Endothelial cell of umbilical vein (primary cell): ENCODE results near the gene FREM1.

Source experiments
- EZH2 ChIP-seq: IDR thresholded peaks from 2 replicates; pipeline ENCODE4 v1.6.1; 2012; ENCODE audit warnings: borderline replicate concordance, low read depth, mild to moderate bottlenecking, moderate library complexity, low read length, inconsistent platforms; ENCODE audit not compliant: severe bottlenecking
- FOS ChIP-seq: IDR thresholded peaks from 2 replicates; pipeline ENCODE4 v1.6.1; 2011; ENCODE audit warnings: mild to moderate bottlenecking, low read length, moderate library complexity, borderline replicate concordance; ENCODE audit not compliant: insufficient read depth
- GATA2 ChIP-seq: IDR thresholded peaks from 2 replicates; pipeline ENCODE4 v1.7.0; 2011; ENCODE audit warnings: low read depth, mild to moderate bottlenecking, moderate library complexity, mixed read lengths, low read length; ENCODE audit not compliant: insufficient read length, insufficient read depth
- JUN ChIP-seq: IDR thresholded peaks from 2 replicates; pipeline ENCODE4 v1.6.1; 2011; ENCODE audit warnings: borderline replicate concordance, low read depth; ENCODE audit not compliant: insufficient read length, insufficient read depth
- MYC ChIP-seq: IDR thresholded peaks from one replicate; pipeline ENCODE4 v1.6.1; 2011; ENCODE audit warnings: mild to moderate bottlenecking, low read depth, low read length
- POLR2A ChIP-seq: IDR thresholded peaks from 2 replicates; pipeline ENCODE4 v1.6.1; 2012; ENCODE audit warnings: low read depth, mild to moderate bottlenecking, control low read depth, low read length
- POLR2AphosphoS5 ChIP-seq: IDR thresholded peaks from 2 replicates; pipeline ENCODE4 v1.6.1; 2012; ENCODE audit warnings: low read depth, mild to moderate bottlenecking, control low read depth, low read length, moderate library complexity; ENCODE audit not compliant: insufficient read depth
- TF ChIP-seq, protein P1 (sequence below): IDR thresholded peaks from 2 replicates; pipeline ENCODE4 v1.6.1; 2011; ENCODE audit not compliant: insufficient read depth, insufficient read length
- TF ChIP-seq, protein P2 (sequence below), 2 donors: IDR thresholded peaks; 1 replicate in 1 of 2; 2 replicates in 1 of 2; pipeline ENCODE4 v1.5.1; 2011; ENCODE audit warnings: low read length in 2 of 2, mild to moderate bottlenecking in 2 of 2, moderate library complexity in 2 of 2, control low read depth in 1 of 2, inconsistent platforms in 1 of 2, low read depth in 1 of 2; ENCODE audit not compliant: insufficient read depth in 1 of 2; ENCODE audit errors: extremely low read depth in 1 of 2

- TF ChIP-seq, protein P1, sequence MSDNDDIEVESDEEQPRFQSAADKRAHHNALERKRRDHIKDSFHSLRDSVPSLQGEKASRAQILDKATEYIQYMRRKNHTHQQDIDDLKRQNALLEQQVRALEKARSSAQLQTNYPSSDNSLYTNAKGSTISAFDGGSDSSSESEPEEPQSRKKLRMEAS: no peak
- no peak for TF ChIP-seq POLR2A
- TF ChIP-seq, protein P2, sequence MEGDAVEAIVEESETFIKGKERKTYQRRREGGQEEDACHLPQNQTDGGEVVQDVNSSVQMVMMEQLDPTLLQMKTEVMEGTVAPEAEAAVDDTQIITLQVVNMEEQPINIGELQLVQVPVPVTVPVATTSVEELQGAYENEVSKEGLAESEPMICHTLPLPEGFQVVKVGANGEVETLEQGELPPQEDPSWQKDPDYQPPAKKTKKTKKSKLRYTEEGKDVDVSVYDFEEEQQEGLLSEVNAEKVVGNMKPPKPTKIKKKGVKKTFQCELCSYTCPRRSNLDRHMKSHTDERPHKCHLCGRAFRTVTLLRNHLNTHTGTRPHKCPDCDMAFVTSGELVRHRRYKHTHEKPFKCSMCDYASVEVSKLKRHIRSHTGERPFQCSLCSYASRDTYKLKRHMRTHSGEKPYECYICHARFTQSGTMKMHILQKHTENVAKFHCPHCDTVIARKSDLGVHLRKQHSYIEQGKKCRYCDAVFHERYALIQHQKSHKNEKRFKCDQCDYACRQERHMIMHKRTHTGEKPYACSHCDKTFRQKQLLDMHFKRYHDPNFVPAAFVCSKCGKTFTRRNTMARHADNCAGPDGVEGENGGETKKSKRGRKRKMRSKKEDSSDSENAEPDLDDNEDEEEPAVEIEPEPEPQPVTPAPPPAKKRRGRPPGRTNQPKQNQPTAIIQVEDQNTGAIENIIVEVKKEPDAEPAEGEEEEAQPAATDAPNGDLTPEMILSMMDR (IDR thresholded peaks at IDR 0.05; ENCODE audit: extremely low read depth in 1 of 2, insufficient read depth in 1 of 2, low read depth in 1 of 2, low read length in 2 of 2): no peak
- TF ChIP-seq POLR2AphosphoS5: no peak
- no peak for TF ChIP-seq EZH2
- no peak for TF ChIP-seq MYC
- TF ChIP-seq GATA2: no peak
- TF ChIP-seq JUN: no peak
- no peak for TF ChIP-seq FOS
Measured at GRCh38 chr9:14713187-14713767, 197.0 kb downstream of the FREM1 start.
